ENCODE measurements around the gene SERPINB6. TPM values are rescaled to one million over a fixed set of nuclear protein-coding genes. Genes with fewer than 3 reads are reported as not detected.

Gene SERPINB6
- total and polyA plus RNA-seq, 7 experiments from 2014 or later: 19.7 to 94.2 (median 56.6) TPM

GRCh38 chr6:2964793-2965505, 6.4 kb downstream of the SERPINB6 start:
- intact Hi-C loops (cut with micrococcal nuclease): no loop called here
- Histone ChIP-seq H3K4me3 (ENCODE audit: low read length) (no peak overlapping the region), H3K27me3 (ENCODE audit: control insufficient read depth in 2 of 2, insufficient read depth in 2 of 2, low read length in 2 of 2) (no peaks in the 10 kb centered on the region), H3K4me1 (ENCODE audit: control insufficient read depth in 2 of 2, insufficient read depth in 2 of 2, low read length in 2 of 2) (peaks cover 0 to 3% of the 10 kb centered on the region in 2 donors), H3K36me3 (ENCODE audit: control insufficient read depth in 2 of 3, insufficient read depth in 3 of 3, low read length in 3 of 3) (no peaks in the 10 kb centered on the region), H3K27ac (ENCODE audit: low read depth, low read length) (no peak overlapping the region), H3K9me3 (ENCODE audit: control insufficient read depth in 2 of 3, low read length in 3 of 3) (no peaks in the 10 kb centered on the region)
- Mint-ChIP-seq H3K4me1 (peaks cover 7 to 81% (median 61%) of the 10 kb centered on the region in 7 donors), H3K27ac (no peak overlapping the region), H3K4me3 (no peak overlapping the region), H3K9me3 (peaks cover 0 to 1% (median 0%) of the 10 kb centered on the region in 11 donors), H3K36me3 (peaks cover 0 to 3% (median 0%) of the 10 kb centered on the region in 5 donors), H3K27me3 (peaks cover 0 to 28% (median 0%) of the 10 kb centered on the region in 5 donors)
- ChIA-PET CTCF (no interaction called here), POLR2A (interaction anchor here (1.1 to 2.2 kb wide), 4 partner anchors 10 to 117 kb away, joined by 3 to 16 read pairs (median 4); no protein-coding TSS in a partner anchor)
- no peak for DNase-seq
- no peak for ATAC-seq

- Histone ChIP-seq H3K9me3 (ENCODE audit: control insufficient read depth in 2 of 3, low read length in 3 of 3) (no peaks in the 10 kb centered on the region), H3K27ac (ENCODE audit: low read depth, low read length) (no peak overlapping the region), H3K27me3 (ENCODE audit: control insufficient read depth in 2 of 2, insufficient read depth in 2 of 2, low read length in 2 of 2) (no peaks in the 10 kb centered on the region), H3K36me3 (ENCODE audit: control insufficient read depth in 2 of 3, insufficient read depth in 3 of 3, low read length in 3 of 3) (no peaks in the 10 kb centered on the region), H3K4me1 (ENCODE audit: control insufficient read depth in 2 of 2, insufficient read depth in 2 of 2, low read length in 2 of 2) (peaks cover 0 to under 1% of the 10 kb centered on the region in 2 donors), H3K4me3 (ENCODE audit: low read length) (no peak overlapping the region)
- ATAC-seq (no peak), DNase-seq (no peak)
- ChIA-PET CTCF (no interaction called here), POLR2A (interaction anchor here (0.7 to 0.8 kb wide), 2 partner anchors 21 to 22 kb away, joined by 3 to 4 read pairs; no protein-coding TSS in a partner anchor)
- H3K9me3 Mint-ChIP-seq: peaks cover 0 to 1% (median 0%) of the 10 kb centered on the region in 11 donors
- intact Hi-C loops (cut with micrococcal nuclease): no loop called here
- H3K4me3 Mint-ChIP-seq: no peak overlapping the region
- H3K4me1 Mint-ChIP-seq: peaks cover 3 to 79% (median 54%) of the 10 kb centered on the region in 7 donors
- H3K27ac Mint-ChIP-seq: peak overlapping the region in 2 of 9 donors; percentile 0 to 17
- peaks cover 0 to 21% (median 0%) of the 10 kb centered on the region in 5 donors for H3K27me3 Mint-ChIP-seq
- peaks cover 0 to 3% (median 0%) of the 10 kb centered on the region in 5 donors for H3K36me3 Mint-ChIP-seq
Measured at GRCh38 chr6:2963756-2964155, 7.6 kb downstream of the SERPINB6 start.

- H3K4me1 Mint-ChIP-seq: peaks cover 5 to 80% (median 55%) of the 10 kb centered on the region in 7 donors
- intact Hi-C loops (cut with micrococcal nuclease): no loop called here
Measured at GRCh38 chr6:2962636-2963035, 8.7 kb downstream of the SERPINB6 start.

GRCh38 chr6:2962004-2962403, 9.4 kb downstream of the SERPINB6 start:
- Mint-ChIP-seq H3K9me3 (peaks cover 0 to 1% (median 0%) of the 10 kb centered on the region in 11 donors), H3K36me3 (peaks cover 0 to 3% (median 0%) of the 10 kb centered on the region in 5 donors), H3K27ac (peak overlapping the region in 3 of 9 donors; percentile 41 to 56 (median 53)), H3K27me3 (peaks cover 0 to 7% (median 0%) of the 10 kb centered on the region in 5 donors), H3K4me3 (no peak overlapping the region), H3K4me1 (peaks cover 3 to 80% (median 54%) of the 10 kb centered on the region in 7 donors)
- no peaks in the 10 kb centered on the region for H3K36me3 ChIP-seq (ENCODE audit: control insufficient read depth in 2 of 3, insufficient read depth in 3 of 3, low read length in 3 of 3)
- no peak overlapping the region for H3K4me3 ChIP-seq (ENCODE audit: low read length)
- ChIA-PET POLR2A (interaction anchor here (0.5 to 1.6 kb wide), 6 partner anchors 11 to 195 kb away, joined by 3 read pairs; no protein-coding TSS in a partner anchor), CTCF (no interaction called here)
- ATAC-seq: no peak
- H3K9me3 ChIP-seq (ENCODE audit: control insufficient read depth in 2 of 3, low read length in 3 of 3): no peaks in the 10 kb centered on the region
- H3K27me3 ChIP-seq (ENCODE audit: control insufficient read depth in 2 of 2, insufficient read depth in 2 of 2, low read length in 2 of 2): no peaks in the 10 kb centered on the region
- no peak overlapping the region for H3K27ac ChIP-seq (ENCODE audit: low read depth, low read length)
- intact Hi-C loops (cut with micrococcal nuclease): no loop called here
- no peak for DNase-seq
- H3K4me1 ChIP-seq (ENCODE audit: control insufficient read depth in 2 of 2, insufficient read depth in 2 of 2, low read length in 2 of 2): peaks cover 0 to 14% of the 10 kb centered on the region in 2 donors

More at GRCh38 chr6:2962636-2963035, 8.7 kb downstream of the SERPINB6 start:
- H3K27me3 ChIP-seq (ENCODE audit: control insufficient read depth in 2 of 2, insufficient read depth in 2 of 2, low read length in 2 of 2): no peaks in the 10 kb centered on the region
- H3K9me3 Mint-ChIP-seq: peaks cover 0 to 1% (median 0%) of the 10 kb centered on the region in 11 donors
- DNase-seq (no peak), ATAC-seq (no peak)
- ChIA-PET POLR2A (interaction anchor here (0.5 to 1.6 kb wide), 7 partner anchors 10 to 196 kb away, joined by 3 read pairs; no protein-coding TSS in a partner anchor), CTCF (no interaction called here)
- no peaks in the 10 kb centered on the region for H3K9me3 ChIP-seq (ENCODE audit: control insufficient read depth in 2 of 3, low read length in 3 of 3)
- H3K36me3 ChIP-seq (ENCODE audit: control insufficient read depth in 2 of 3, insufficient read depth in 3 of 3, low read length in 3 of 3): no peaks in the 10 kb centered on the region
- H3K4me1 ChIP-seq (ENCODE audit: control insufficient read depth in 2 of 2, insufficient read depth in 2 of 2, low read length in 2 of 2): peaks cover 0 to 11% of the 10 kb centered on the region in 2 donors
- H3K27me3 Mint-ChIP-seq: peaks cover 0 to 12% (median 0%) of the 10 kb centered on the region in 5 donors
- H3K4me3 Mint-ChIP-seq: no peak overlapping the region
- peaks cover 0 to 3% (median 0%) of the 10 kb centered on the region in 5 donors for H3K36me3 Mint-ChIP-seq
- H3K27ac Mint-ChIP-seq: peak overlapping the region in 2 of 9 donors; percentile 39 to 56
- H3K27ac ChIP-seq (ENCODE audit: low read depth, low read length): no peak overlapping the region
- no peak overlapping the region for H3K4me3 ChIP-seq (ENCODE audit: low read length)

GRCh38 chr6:2961506-2961905, 9.9 kb downstream of the SERPINB6 start:
- H3K27me3 Mint-ChIP-seq: peaks cover 0 to 7% (median 0%) of the 10 kb centered on the region in 5 donors
- H3K4me3 Mint-ChIP-seq: no peak overlapping the region
- ChIA-PET POLR2A (interaction anchor here (1.4 kb wide), 1 partner anchor 27 kb away, joined by 4 read pairs; no protein-coding TSS in a partner anchor), CTCF (no interaction called here)
- Histone ChIP-seq H3K36me3 (ENCODE audit: control insufficient read depth in 2 of 3, insufficient read depth in 3 of 3, low read length in 3 of 3) (no peaks in the 10 kb centered on the region), H3K4me3 (ENCODE audit: low read length) (no peak overlapping the region), H3K27me3 (ENCODE audit: control insufficient read depth in 2 of 2, insufficient read depth in 2 of 2, low read length in 2 of 2) (no peaks in the 10 kb centered on the region), H3K9me3 (ENCODE audit: control insufficient read depth in 2 of 3, low read length in 3 of 3) (no peaks in the 10 kb centered on the region), H3K4me1 (ENCODE audit: control insufficient read depth in 2 of 2, insufficient read depth in 2 of 2, low read length in 2 of 2) (peaks cover 0 to 14% of the 10 kb centered on the region in 2 donors), H3K27ac (ENCODE audit: low read depth, low read length) (no peak overlapping the region)
- no peak for DNase-seq
- ATAC-seq: no peak
- intact Hi-C loops (cut with micrococcal nuclease): no loop called here
- H3K9me3 Mint-ChIP-seq: peaks cover 0 to 1% (median 0%) of the 10 kb centered on the region in 11 donors
- H3K36me3 Mint-ChIP-seq: peaks cover 0 to 4% (median 0%) of the 10 kb centered on the region in 5 donors
- H3K4me1 Mint-ChIP-seq: peaks cover 3 to 75% (median 51%) of the 10 kb centered on the region in 7 donors
- peak overlapping the region in 1 of 9 donors; percentile 53 for H3K27ac Mint-ChIP-seq

- no peaks in the 10 kb centered on the region for H3K9me3 ChIP-seq (ENCODE audit: control insufficient read depth in 2 of 3, low read length in 3 of 3)
- DNase-seq (no peak), ATAC-seq (no peak)
- peaks cover 0 to 14% of the 10 kb centered on the region in 2 donors for H3K4me1 ChIP-seq (ENCODE audit: control insufficient read depth in 2 of 2, insufficient read depth in 2 of 2, low read length in 2 of 2)
- Mint-ChIP-seq H3K4me1 (peaks cover 3 to 69% (median 45%) of the 10 kb centered on the region in 7 donors), H3K27ac (peak overlapping the region in 2 of 9 donors; percentile 14 to 49), H3K36me3 (peaks cover 0 to 8% (median 0%) of the 10 kb centered on the region in 5 donors), H3K9me3 (peaks cover 0 to 1% (median 0%) of the 10 kb centered on the region in 11 donors), H3K27me3 (peaks cover 0 to 7% (median 0%) of the 10 kb centered on the region in 5 donors), H3K4me3 (no peak overlapping the region)
- POLR2A ChIA-PET: interaction anchor here (1.4 to 2.0 kb wide), 2 partner anchors 11 to 28 kb away, joined by 4 to 8 read pairs; no protein-coding TSS in a partner anchor
- intact Hi-C loops (cut with micrococcal nuclease): no loop called here
- no peaks in the 10 kb centered on the region for H3K27me3 ChIP-seq (ENCODE audit: control insufficient read depth in 2 of 2, insufficient read depth in 2 of 2, low read length in 2 of 2)
- no peak overlapping the region for H3K4me3 ChIP-seq (ENCODE audit: low read length)
- H3K27ac ChIP-seq (ENCODE audit: low read depth, low read length): no peak overlapping the region
- no peaks in the 10 kb centered on the region for H3K36me3 ChIP-seq (ENCODE audit: control insufficient read depth in 2 of 3, insufficient read depth in 3 of 3, low read length in 3 of 3)
- CTCF ChIA-PET: interaction anchor here (1.2 kb wide), 1 partner anchor 28 kb away, joined by 5 read pairs; no protein-coding TSS in a partner anchor
Measured at GRCh38 chr6:2960935-2961334, 10.4 kb downstream of the SERPINB6 start.

Data from naive thymus-derived CD4-positive, alpha-beta T cell (primary cell).